Lower lobe of right lung (tissue), 2 donors: ENCODE data around the gene ZNF385B. TPM values are rescaled to one million over a fixed set of nuclear protein-coding genes. Genes with fewer than 3 reads are reported as not detected.
A peak's percentile ranks its signal among the peaks of the same experiment; 100 is the strongest.

Experiments
- ATAC-seq, 2 donors: fragments of 200-7000 bp; cut with Tn5 transposase; one replicate each; pipeline ENCODE4 v1.9.1; 2020 to 2022; ENCODE audit warnings: mild to moderate bottlenecking in 2 of 2, moderate library complexity in 2 of 2
- DNase-seq: peaks from one replicate; pipeline ENCODE4 v3.0.0-alpha.2; 2020
- H3K27ac ChIP-seq: fragments of 200-600 bp; one replicate; pipeline ENCODE4 v1.8.0; 2022
- H3K27me3 ChIP-seq: fragments of 200-600 bp; one replicate; pipeline ENCODE4 v1.8.0; 2022; ENCODE audit warnings: low read depth
- H3K36me3 ChIP-seq: fragments of 200-600 bp; one replicate; pipeline ENCODE4 v1.8.0; 2022; ENCODE audit warnings: mild to moderate bottlenecking
- H3K4me1 ChIP-seq: fragments of 200-600 bp; one replicate; pipeline ENCODE4 v1.8.0; 2022
- H3K4me3 ChIP-seq: fragments of 200-600 bp; one replicate; pipeline ENCODE4 v1.8.0; 2022; ENCODE audit warnings: mild to moderate bottlenecking
- H3K9me3 ChIP-seq: fragments of 200-600 bp; one replicate; pipeline ENCODE4 v1.8.0; 2022
- CTCF ChIP-seq: fragments of 200-600 bp; IDR thresholded peaks from one replicate; pipeline ENCODE4 v1.8.0; 2022; ENCODE audit warnings: antibody characterized with exemption, mild to moderate bottlenecking
- intact Hi-C: fragments of 100-400 bp; cut with DNase I; formaldehyde crosslinking; loops from one replicate; pipeline ENCODE4 v1.11.0; 2022
- total RNA-seq: library from RNA; stranded (reverse); fragmentation: NEBNext Ultra II Directional; extraction: Animal tissue kit (Norgen Biotek cat#: 25700); gene quantifications from one replicate; pipeline ENCODE4 v1.2.1, GENCODE V29; 2021
- donor health status: DM: no; HTN: yes; CAD: no; lungs with severe emphysema.

ZNF385B gene
- total RNA-seq, 1 donor from 2014 or later, result 63.2 TPM

GRCh38 chr2:179562330-179562885 is 299.0 kb downstream of the ZNF385B start:
- TF ChIP-seq CTCF, result no peak
- no peaks in the 10 kb centered on the region for H3K27me3 ChIP-seq
- peak overlapping the region; percentile 27 for H3K4me3 ChIP-seq
- H3K27ac ChIP-seq, result peak overlapping the region; percentile 59
- DNase-seq, result no peak
- H3K4me1 ChIP-seq, result no peaks in the 10 kb centered on the region
- peak; percentile 63 to 73 for ATAC-seq
- intact Hi-C loops, result no loop called here
- no peaks in the 10 kb centered on the region for H3K9me3 ChIP-seq
- no peaks in the 10 kb centered on the region for H3K36me3 ChIP-seq

GRCh38 chr2:179561702-179562101 is 299.7 kb downstream of the ZNF385B start:
- peak overlapping the region; percentile 27 for H3K4me3 ChIP-seq
- DNase-seq (no peak), ATAC-seq (peak; percentile 56 to 71)
- TF ChIP-seq CTCF, result no peak
- no peaks in the 10 kb centered on the region for H3K36me3 ChIP-seq
- no peaks in the 10 kb centered on the region for H3K27me3 ChIP-seq
- intact Hi-C loops, result no loop called here
- H3K4me1 ChIP-seq, result no peaks in the 10 kb centered on the region
- no peaks in the 10 kb centered on the region for H3K9me3 ChIP-seq
- peak overlapping the region; percentile 59 for H3K27ac ChIP-seq

GRCh38 chr2:179560257-179560735 is 301.1 kb downstream of the ZNF385B start:
- no peak for DNase-seq
- Histone ChIP-seq H3K27me3 (no peaks in the 10 kb centered on the region), H3K9me3 (no peaks in the 10 kb centered on the region), H3K4me3 (peak overlapping the region; percentile 27), H3K4me1 (no peaks in the 10 kb centered on the region), H3K36me3 (no peaks in the 10 kb centered on the region), H3K27ac (peak overlapping the region; percentile 59)
- ATAC-seq, result no peak
- TF ChIP-seq CTCF, result no peak
- intact Hi-C loops, result no loop called here

GRCh38 chr2:179559108-179559806 is 302.2 kb downstream of the ZNF385B start:
- ATAC-seq (peak in 1 of 2 donors; percentile 47), DNase-seq (no peak)
- intact Hi-C loops, result no loop called here
- no peak for TF ChIP-seq CTCF
- peak overlapping the region; percentile 16 for H3K4me3 ChIP-seq
- no peaks in the 10 kb centered on the region for H3K4me1 ChIP-seq
- H3K27me3 ChIP-seq, result no peaks in the 10 kb centered on the region
- no peak overlapping the region for H3K27ac ChIP-seq
- no peaks in the 10 kb centered on the region for H3K9me3 ChIP-seq
- H3K36me3 ChIP-seq, result no peaks in the 10 kb centered on the region

GRCh38 chr2:179558010-179558934 is 303.1 kb downstream of the ZNF385B start:
- no peak for DNase-seq
- TF ChIP-seq CTCF, result no peak

More at GRCh38 chr2:179558010-179558934, 303.1 kb downstream of the ZNF385B start:
- peak in 1 of 2 donors; percentile 42 for ATAC-seq
- Histone ChIP-seq H3K36me3 (no peaks in the 10 kb centered on the region), H3K9me3 (no peaks in the 10 kb centered on the region), H3K4me1 (no peaks in the 10 kb centered on the region), H3K27ac (peak overlapping the region; percentile 8), H3K27me3 (no peaks in the 10 kb centered on the region), H3K4me3 (peak overlapping the region; percentile 16)
- intact Hi-C loops, result no loop called here
